HTERT RPE-1 (cell line): Measurements from ENCODE around the gene CFAP46.

Experiments
- in situ Hi-C: fragments of 300-500 bp; cut with MboI; formaldehyde crosslinking; loops from 4 replicates; pipeline ENCODE4 v1.14.3; 2020; ENCODE audit warnings: low sequenced_read_pairs

CFAP46 gene

DNA sequence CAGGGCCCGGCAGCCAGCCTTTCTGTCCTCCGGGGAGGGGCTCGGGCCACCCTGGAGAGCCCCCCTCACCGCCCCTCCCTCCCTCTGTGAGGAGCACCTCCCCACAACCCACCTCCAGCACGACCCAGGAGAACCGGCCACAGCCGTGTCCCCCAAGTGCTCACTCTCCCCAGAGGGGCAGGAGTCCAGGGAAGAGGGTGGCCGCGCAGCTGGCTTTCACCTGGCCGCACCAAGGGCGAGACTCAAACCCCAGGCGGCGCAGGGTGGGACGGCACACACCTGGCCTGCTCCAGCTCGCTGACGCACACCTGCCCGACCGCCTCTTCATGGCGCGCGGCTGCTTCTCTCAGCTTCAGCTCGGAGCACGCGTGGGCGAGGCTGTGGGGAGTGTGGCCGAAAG is 73.4 kb downstream of the CFAP46 start:
- in situ Hi-C loops: no loop called here

DNA sequence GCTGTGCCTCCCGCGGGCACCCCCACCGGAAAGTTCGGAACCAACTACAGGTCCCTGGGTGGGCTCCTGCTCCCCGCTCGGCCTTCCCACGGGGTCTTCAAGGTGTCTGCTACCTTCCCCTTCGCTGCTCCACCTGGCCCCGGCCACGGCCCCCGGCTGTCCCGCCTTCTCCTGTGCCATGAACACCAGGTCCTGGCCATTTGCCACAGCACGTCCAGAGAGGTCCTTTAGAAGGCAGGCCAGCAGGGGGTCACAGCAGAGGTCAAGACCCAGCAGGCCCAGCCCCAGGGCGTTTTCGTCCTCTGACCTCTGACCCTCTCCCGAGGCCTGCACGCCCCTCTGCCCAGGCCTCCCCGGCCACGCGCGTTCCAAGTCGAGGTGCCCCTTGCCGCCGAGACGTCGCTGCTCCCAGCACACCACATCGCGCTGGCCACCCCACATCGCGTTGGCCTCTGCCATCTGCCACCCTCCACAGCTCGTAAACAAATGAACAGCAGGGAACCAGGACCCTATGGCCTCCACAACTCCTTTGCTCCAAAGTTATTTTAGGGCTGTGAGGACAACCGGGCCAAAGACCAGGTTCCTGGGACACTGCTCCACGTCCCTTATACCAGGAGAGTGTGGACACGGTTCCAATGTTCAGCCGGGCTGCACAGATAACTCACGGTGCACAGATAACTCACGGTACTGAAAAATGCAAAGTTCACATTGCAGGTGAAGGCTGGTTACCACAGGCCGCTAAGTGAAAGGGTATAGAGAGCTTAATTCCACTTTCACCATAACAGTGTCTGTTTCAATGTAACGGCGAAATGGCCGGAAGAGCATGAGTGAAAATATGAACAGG is 74.3 kb downstream of the CFAP46 start:
- in situ Hi-C loops: no loop called here

DNA sequence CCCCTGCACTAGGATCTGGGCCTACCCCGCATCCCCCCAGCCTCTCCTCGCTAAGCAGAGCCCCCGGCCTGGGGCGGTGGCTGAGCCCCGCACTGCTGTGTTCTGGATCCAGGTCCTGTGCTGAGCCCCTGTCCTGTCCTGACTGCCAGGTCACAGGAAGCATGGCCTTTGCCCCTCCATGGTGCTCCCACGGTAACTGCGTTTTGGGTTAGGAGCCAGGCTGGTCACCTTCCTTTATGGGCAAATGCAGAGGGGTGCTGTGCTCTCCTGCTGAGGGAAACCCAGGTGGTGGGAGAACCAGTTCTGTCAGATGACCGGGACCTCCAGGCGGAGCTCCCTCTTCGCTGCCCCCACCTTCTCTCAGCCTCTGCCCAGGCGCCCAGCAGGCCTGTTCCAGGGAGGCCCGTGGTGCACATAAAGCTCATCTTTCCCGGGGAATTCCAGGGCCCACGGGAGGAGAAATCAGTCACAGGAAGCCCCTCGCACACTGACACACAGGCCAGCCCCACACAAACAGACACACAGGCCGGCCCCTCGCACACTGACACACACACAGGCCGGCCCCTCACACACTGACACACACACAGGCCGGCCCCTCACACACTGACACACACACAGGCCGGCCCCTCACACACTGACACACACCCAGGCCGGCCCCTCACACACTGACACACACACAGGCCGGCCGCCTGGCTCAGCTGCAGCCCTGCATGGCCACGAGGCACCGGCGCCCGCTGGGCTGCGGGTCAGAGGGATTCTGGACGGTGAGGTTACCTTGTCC is 75.6 kb downstream of the CFAP46 start:
- in situ Hi-C loops: no loop called here

DNA sequence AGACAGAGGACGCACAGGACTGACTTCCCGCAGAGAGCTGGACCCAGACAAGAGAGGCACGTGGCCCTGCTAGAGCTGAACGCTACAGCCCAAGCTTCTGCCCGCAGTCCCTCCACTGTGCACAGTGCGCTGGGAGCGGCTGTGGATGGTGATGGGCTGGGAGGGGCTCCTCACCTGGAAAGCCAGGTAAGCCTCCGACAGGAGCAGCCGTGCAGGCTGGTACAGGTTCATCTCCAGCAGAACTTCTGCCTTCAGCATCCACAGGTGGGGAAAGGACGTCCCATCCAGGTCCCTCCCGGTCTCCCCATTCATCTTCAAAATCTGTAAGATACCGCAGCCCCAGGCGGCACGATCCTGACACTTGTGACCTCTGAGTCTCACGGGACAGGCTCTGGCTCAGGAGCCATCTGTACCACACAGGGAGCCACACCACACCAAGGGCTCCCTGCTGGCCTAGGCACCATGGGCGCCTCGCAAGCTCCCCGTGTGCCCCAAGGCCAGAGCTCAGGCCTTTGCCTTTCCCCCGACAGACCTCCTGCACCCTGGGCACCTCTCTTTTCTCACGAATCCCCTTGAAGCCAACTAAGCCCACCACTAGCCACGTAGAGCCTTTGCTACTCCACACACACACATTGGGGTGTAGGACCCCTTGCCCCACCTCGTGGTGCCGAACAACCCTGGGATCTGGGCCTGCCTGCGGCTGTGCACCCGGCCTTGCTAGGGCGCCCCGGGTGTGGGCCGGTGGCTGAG is 76.3 kb downstream of the CFAP46 start:
- in situ Hi-C loops: no loop called here

DNA sequence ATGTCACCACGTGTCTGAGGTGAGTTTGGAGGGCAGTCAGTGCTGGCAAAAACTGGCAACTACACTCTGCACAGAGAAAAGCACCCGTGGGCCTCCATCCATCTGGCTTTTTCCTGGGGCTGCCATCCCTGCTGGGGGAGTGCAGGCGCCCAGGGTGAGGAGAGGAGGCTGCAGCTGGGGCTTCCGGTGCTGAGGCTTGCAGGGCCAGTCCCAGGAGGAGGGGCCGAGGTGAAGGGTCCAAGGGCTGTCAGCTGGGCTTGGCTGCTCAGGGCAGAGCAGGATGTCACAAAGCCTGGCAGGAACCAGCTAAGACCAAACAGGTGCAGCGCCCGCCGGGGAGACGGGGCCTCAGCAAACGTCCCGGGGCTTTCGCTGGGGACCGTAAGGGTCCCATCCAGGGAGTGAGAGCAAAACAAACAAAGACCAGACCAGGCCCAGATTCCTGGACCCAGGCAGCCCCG is 77.2 kb downstream of the CFAP46 start:
- in situ Hi-C loops: no loop called here

DNA sequence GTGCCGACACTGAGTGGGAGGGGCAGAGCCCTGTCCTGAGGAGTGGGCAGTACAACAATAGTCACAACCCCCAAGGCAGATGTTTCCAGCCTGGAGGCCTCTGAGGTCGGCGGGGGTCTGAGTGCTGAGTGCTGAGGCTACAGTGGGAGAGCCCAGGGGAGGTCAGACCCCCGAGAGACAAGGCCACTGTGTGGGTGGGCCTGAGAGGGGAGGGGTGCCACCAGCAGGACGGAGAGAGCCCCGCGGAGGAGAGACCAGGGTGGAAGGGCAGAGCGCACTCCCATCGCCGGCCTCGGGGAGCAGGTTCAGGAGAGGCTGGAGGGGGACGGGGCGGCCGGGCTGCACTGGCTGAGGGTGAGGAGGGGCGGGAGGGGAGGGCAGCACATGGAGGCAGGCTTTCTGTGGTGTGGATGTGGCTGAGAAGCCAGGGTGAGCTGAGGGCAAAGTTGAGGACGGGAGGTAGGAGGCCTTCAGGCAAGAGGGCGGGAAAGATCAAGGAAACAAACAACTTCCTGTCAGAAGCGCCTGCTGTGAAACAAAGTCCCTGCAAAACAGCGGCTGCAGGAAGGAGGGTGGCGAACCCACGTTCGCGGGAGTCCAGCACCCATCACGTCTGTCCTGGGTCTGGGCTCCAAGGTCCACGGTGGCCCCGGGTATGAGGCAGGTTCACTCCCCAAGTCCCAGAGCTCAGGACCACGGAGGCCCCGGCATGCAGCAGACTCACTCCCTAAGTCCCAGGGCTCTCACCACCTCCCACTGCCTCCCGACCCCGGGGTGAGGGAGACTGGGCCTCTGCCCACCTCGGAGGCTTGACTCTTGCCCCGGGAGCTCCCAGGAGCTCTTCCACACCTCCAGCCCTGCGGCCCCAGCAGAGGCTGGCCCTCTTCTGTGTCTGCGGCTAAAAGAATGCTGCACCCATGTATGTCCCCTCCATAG is 79.6 kb downstream of the CFAP46 start:
- in situ Hi-C loops: no loop called here

DNA sequence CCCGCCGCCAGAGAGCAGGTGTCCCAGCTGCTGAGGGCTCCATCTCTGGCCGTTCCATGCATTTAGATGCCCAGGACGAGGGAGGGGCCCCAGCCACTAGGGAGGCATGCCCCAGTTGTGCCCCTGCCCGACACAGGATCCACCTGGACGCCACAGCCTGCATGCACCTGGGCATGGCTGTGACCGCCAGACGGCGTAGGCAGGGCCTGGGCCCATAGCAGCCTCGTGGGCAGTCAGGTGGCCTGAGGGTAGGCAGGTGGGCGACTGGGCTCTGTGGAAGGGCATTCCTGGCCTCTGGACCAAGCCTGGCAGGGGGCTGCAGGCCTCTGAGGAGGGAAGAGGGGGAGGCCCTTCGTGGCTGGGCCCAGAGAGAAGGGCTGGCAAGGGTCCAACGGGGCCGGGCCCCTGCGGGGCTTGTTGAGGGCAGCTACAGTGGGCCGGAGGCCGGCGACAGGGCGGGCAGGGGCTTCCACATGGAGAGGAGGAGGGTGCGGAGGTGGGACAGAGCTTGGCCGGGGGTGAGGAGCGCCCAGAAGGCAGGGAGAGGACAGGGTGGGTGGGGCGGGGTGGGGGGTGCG is 80.4 kb downstream of the CFAP46 start:
- in situ Hi-C loops: no loop called here

DNA sequence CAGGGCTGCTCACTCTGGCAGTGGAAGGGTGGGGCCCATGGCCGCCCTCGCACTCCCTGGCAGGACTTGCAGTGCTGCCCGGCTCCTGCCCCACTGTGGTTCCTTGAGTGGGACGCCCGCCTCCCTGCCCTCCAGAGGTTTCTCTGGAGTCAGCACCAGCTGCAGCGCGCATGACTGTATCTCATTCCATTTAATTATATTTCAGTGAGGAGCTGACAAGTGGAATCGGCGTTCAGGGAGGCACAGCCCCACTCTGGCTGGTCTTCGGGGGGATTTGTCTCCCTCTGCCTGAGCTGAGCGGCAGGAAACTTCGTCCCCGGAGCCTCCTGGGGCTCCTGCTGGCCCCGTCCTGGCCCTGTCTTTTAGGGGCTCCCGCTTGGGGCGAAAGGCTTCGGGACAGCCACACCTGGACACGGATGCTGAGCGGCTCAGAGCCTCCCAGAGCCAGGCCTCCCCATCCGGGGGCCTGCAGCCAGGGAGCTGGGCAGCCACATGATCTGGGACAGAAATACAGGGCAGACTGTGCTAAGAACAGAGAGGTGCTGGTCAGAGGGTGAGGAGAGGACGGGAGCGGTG is 81.2 kb downstream of the CFAP46 start:
- in situ Hi-C loops: no loop called here

DNA sequence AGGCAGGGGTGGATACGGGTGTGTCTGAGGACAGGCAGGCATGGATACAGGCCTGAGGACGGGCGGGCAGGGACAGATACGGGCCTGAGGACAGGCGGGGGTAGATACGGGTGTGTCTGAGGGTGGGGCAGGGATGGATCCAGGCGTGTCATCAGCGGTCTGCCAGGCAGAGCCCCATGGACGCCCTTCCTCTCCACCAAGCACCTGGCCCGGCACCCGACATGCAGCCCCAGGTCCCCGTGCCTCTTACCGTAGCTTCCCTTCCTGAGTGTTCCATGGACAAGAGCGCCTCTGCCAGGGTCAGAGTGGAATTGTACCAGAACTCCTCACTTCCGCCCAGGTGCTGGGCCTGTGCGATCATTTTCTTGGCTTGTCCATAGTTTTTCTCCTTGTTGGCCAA is 81.8 kb downstream of the CFAP46 start:
- in situ Hi-C loops: no loop called here

DNA sequence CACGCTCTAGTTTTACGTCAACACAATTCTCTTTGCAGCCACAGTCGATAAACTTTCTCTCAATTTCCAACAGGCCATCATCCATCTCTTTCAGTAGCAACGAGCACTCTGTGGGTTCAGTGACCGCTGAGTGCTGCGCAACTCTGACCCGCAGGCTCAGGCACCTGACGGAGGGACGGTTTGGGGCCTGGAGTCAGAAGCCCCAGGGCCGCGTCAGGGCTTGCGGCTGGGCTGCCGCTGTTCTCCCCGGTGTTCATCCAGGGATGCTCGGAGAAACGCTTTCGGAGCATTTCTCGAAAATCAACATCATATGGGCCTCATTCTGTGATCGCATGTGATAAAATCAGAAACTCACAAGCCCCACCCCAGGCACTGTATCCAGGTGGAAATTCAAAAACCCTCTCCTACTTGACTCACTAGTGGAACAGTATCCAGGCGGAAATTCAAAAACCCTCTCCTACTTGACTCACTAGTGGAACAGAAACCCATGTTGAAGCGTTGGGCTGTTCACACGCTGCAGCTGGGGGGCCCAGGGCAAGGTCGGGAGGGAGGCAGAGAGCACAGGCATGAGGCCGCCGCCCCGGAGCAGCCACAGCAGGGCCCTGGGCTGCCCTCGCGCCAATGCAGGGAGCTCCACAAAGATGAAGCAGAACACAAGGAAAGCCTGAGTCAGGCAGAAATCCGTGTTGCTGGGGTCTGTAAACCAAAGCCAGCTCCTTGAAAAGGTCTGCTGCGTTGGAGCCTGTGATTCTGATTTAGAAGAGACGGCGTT is 83.1 kb downstream of the CFAP46 start:
- in situ Hi-C loops: no loop called here

DNA sequence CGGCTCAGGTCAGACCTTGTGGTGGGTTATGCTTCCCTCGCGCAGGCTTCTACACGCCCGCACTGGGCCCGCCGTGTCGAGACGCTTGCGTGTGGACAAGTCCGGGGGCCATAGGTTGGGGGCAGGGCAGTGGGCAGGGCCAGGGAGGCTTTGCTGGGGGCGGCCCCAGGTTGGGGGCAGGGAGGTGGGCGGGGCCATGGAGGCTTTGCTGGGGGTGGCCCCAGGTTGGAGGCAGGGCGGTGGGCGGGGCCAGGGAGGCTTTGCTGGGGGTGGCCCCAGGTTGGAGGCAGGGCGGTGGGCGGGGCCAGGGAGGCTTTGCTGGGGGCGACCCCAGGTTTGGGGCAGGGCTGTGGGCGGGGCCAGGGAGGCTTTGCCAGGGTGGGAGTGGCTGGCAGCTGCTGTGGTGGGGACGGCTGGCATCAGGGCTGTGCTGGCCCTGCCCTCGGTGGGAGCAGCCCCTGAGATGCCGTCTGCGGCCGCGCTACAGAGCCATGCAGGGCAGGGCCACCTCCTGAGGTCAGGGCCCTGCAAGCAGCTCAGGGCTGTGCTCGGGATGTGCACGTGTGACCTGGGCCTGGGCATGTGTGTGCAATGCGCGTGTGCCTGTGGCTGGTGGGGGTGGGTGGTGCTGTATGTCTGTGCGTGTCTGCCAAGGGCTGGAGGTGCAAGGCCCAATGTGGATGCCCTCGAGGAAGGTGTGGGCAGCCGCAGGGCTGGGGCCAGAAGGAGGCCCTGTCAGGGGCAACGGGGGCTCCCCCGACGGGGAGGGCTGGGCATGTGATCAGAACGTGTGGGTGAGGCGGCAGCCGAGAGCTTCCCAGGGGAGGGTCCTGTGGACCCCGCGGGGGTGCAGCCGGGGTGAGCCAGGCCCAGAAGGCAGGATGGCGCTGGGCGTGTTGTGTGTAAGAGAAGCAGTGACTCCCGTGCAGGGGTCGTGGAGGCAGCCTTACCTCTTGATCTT is 84.0 kb downstream of the CFAP46 start:
- in situ Hi-C loops: no loop called here

DNA sequence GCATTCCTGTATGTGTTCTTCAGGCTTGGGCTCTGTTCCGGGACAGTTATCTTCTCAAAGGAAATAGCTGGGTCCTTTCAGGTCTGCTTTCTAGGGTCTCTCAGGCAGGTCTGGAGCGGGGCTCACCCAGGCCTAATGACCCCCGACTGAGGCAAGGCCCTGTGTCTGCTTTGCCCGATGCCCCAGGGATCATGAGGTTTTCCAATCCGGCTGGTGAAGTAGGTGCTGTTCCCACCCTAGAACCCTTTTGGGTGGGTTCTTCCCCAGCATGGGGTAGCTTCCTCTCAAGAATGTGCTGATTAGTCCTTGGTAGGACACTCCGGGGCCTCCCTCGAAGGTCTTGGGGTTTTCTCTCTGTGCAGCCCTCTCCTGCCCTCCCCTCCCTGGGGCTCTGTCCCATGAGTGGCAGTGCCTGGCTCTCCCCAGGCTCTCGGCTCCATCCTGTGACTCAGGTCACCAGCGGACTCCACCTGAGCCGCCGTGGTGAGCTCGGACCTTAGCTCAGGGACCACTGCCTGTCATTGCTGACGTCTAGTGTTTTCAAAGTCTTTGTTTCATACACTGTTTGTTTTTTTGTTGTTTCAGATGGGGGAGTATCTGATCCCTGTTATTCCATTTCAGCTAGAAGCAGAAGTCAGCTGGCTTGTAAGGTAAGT is 85.4 kb downstream of the CFAP46 start:
- in situ Hi-C loops: no loop called here

DNA sequence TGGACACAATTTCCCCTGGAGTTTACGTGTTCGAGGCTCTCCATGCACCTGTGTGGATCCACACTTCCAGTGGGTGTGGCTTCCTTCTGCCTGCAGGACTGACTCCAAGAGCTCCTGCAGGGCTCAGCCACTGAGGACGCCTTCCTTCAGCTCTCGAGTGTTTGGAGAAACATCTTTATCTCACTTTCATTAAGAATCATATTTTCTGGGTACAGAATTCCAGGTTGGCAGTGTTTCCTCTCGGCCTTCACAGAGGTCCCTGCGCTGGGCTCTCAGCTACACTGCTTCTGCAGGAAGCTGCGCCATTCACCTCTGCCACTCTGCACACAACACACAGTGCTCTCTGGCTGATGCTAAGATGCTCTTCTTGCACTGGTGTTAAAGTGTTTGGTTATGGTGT is 86.5 kb downstream of the CFAP46 start:
- in situ Hi-C loops: no loop called here

DNA sequence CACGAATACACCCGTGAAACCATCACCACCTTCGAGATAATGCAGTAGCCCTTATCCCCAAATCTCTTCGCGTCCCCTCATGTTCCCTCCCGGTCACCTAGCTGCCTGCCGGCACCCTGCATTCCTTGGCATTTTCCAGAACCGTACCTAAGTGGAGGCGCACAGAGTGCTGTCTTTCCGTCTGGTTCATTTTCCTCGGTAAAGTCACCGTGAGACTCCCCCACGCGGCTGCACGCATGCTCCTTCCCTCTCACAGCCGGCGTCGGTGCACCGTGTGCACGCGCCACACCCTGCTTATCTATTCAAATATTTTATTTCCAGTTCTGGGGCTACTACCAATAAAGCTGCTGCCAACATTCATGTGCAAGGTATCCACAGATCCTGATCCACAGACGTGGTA is 90.9 kb downstream of the CFAP46 start:
- in situ Hi-C loops: no loop called here

DNA sequence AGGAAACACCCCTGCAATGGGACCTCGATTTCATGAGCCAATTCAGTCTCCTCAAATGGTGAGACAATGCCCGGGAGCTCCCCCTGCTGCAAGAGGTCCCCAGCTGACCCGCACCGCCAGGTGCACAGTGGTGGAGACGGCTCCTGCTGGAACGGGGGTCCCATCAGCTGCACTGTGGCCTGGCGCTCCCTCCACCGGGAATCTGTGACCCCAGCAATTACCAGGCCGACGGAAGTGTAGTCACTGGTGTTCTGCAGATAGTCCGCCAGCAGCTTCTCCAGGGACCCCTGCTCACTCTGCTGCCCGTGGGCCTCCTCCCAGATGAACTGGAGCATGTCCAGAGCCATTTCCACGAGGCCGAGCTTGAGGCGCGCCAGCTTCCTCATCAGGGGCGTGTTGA is 91.5 kb downstream of the CFAP46 start:
- in situ Hi-C loops: no loop called here

DNA sequence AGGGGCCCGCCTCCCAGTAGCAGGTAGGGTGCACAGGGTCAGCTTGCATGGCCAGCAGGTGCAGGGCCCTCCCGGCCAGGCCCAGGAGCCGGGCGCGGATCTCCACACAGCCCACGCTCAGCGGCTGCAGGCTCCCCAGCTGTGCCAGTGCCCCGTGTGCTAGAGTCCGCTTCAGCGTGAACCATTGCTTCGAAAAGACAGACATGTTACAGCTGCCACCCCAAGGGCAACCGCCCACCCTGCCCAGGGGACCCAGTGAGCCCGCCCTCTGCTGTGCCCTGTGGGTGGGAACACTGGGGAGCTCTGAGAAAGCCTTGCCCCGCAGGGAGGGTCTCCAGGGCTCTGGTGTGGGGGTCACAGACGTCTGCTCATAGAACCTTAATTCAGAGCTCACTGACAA is 92.1 kb downstream of the CFAP46 start:
- in situ Hi-C loops: no loop called here

DNA sequence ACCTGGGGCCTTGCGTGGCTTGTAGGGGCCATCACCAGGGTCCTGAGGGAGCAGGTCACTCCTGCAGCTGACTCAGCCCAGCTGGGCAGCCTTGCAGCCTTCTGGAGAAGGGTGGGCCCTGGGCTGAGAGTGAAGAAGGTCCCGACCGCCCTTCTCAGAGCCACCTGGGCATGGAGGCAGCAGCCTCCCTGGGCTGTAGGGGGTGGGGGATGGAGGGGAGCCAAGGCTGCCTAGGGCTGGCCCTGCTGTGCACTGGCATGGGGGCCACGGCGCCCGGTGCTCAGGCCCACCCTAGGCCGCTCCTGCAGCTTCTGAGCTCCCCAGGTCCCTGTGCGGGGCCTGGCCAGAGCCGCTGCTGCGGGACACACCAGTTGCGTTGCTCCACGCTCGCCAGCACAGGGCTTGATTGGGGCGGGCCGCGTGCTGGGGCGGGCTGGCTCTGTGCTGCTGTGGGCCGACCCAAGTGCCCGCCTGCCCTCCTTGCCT is 92.8 kb downstream of the CFAP46 start:
- in situ Hi-C loops: no loop called here
